ENCODE results near the gene TMEM14B.

The TMEM14B gene

GRCh38 chr6:10725044-10725443 lies 22.6 kb upstream of the TMEM14B start:
- ChIA-PET POLR2A (interaction anchor here (1.0 to 2.0 kb wide), 6 partner anchors 7 to 30 kb away, joined by 3 to 8 read pairs (median 6); partner anchors contain the start of genes C6orf52, PAK1IP1 and TMEM14B), CTCF (no interaction called here)
- TF ChIP-seq HDGF (IDR thresholded peaks at IDR 0.05; ENCODE audit: borderline replicate concordance) (no peak), FOXM1 (IDR thresholded peaks at IDR 0.05; ENCODE audit: borderline replicate concordance) (no peak), PKNOX1 (IDR thresholded peaks at IDR 0.05) (no peak), TARDBP (IDR thresholded peaks at IDR 0.05) (no peak), L3MBTL2 (conservative IDR thresholded peaks at IDR 0.05) (no peak), LEF1 (IDR thresholded peaks at IDR 0.05; ENCODE audit: borderline replicate concordance) (no peak), SP1 (IDR thresholded peaks at IDR 0.05) (no peak), ARNT (IDR thresholded peaks at IDR 0.05) (no peak), ELF4 (IDR thresholded peaks at IDR 0.05) (no peak), CTBP1 (IDR thresholded peaks at IDR 0.05; ENCODE audit: borderline replicate concordance) (no peak), FOXK2 (IDR thresholded peaks at IDR 0.05) (no peak), ZNF384 (IDR thresholded peaks at IDR 0.05) (no peak), NFRKB (IDR thresholded peaks at IDR 0.05) (no peak), SUZ12 (IDR thresholded peaks at IDR 0.05) (no peak), BHLHE40 (IDR thresholded peaks at IDR 0.05; ENCODE audit: borderline replicate concordance) (no peak), FOXA1 (IDR thresholded peaks at IDR 0.05) (no peak)
- no peak for DNase-seq (ENCODE audit: extremely low spot score)

GRCh38 chr6:10725716-10726115 lies 21.9 kb upstream of the TMEM14B start:
- ChIA-PET POLR2A (interaction anchor here (1.5 kb wide), 1 partner anchor 21 kb away, joined by 6 read pairs; the partner anchor contains the start of gene TMEM14B), CTCF (no interaction called here)
- DNase-seq (ENCODE audit: extremely low spot score) = no peak
- TF ChIP-seq FOXM1 (IDR thresholded peaks at IDR 0.05; ENCODE audit: borderline replicate concordance) (no peak), SUZ12 (IDR thresholded peaks at IDR 0.05) (no peak), FOXA1 (IDR thresholded peaks at IDR 0.05) (no peak), ARNT (IDR thresholded peaks at IDR 0.05) (no peak), PKNOX1 (IDR thresholded peaks at IDR 0.05) (no peak)

GRCh38 chr6:10730254-10730653 lies 17.4 kb upstream of the TMEM14B start:
- DNase-seq (ENCODE audit: extremely low spot score) = no peak
- no peak for TF ChIP-seq HDGF (IDR thresholded peaks at IDR 0.05; ENCODE audit: borderline replicate concordance)
- no peak for TF ChIP-seq LEF1 (IDR thresholded peaks at IDR 0.05; ENCODE audit: borderline replicate concordance)
- no peak for TF ChIP-seq NFRKB (IDR thresholded peaks at IDR 0.05)
- no peak for TF ChIP-seq ELF4 (IDR thresholded peaks at IDR 0.05)
- no peak for TF ChIP-seq TARDBP (IDR thresholded peaks at IDR 0.05)
- TF ChIP-seq PKNOX1 (IDR thresholded peaks at IDR 0.05) = no peak
- TF ChIP-seq FOXA1 (IDR thresholded peaks at IDR 0.05) = no peak
- no peak for TF ChIP-seq ZNF384 (IDR thresholded peaks at IDR 0.05)
- TF ChIP-seq L3MBTL2 (conservative IDR thresholded peaks at IDR 0.05) = no peak
- no peak for TF ChIP-seq ARNT (IDR thresholded peaks at IDR 0.05)
- no peak for TF ChIP-seq BHLHE40 (IDR thresholded peaks at IDR 0.05; ENCODE audit: borderline replicate concordance)
- TF ChIP-seq FOXK2 (IDR thresholded peaks at IDR 0.05) = no peak
- no peak for TF ChIP-seq FOXM1 (IDR thresholded peaks at IDR 0.05; ENCODE audit: borderline replicate concordance)
- no peak for TF ChIP-seq CTBP1 (IDR thresholded peaks at IDR 0.05; ENCODE audit: borderline replicate concordance)
- CTCF ChIA-PET = no interaction called here
- POLR2A ChIA-PET = no interaction called here

- no peak for DNase-seq (ENCODE audit: extremely low spot score)
- ChIA-PET CTCF (no interaction called here), POLR2A (interaction anchor here (0.7 to 1.9 kb wide), 3 partner anchors 9 to 12 kb away, joined by 3 to 8 read pairs (median 5); partner anchors contain the start of gene TMEM14C)
- TF ChIP-seq L3MBTL2 (conservative IDR thresholded peaks at IDR 0.05) (no peak), TARDBP (IDR thresholded peaks at IDR 0.05) (no peak), PKNOX1 (IDR thresholded peaks at IDR 0.05) (no peak), LEF1 (IDR thresholded peaks at IDR 0.05; ENCODE audit: borderline replicate concordance) (no peak), ARNT (IDR thresholded peaks at IDR 0.05) (no peak), FOXM1 (IDR thresholded peaks at IDR 0.05; ENCODE audit: borderline replicate concordance) (no peak), FOXK2 (IDR thresholded peaks at IDR 0.05) (no peak), CTBP1 (IDR thresholded peaks at IDR 0.05; ENCODE audit: borderline replicate concordance) (no peak), ELF4 (IDR thresholded peaks at IDR 0.05) (no peak), FOXA1 (IDR thresholded peaks at IDR 0.05) (no peak), BHLHE40 (IDR thresholded peaks at IDR 0.05; ENCODE audit: borderline replicate concordance) (no peak), SUZ12 (IDR thresholded peaks at IDR 0.05) (no peak), NFRKB (IDR thresholded peaks at IDR 0.05) (no peak), ZNF384 (IDR thresholded peaks at IDR 0.05) (no peak), HDGF (IDR thresholded peaks at IDR 0.05; ENCODE audit: borderline replicate concordance) (no peak), SP1 (IDR thresholded peaks at IDR 0.05) (no peak)
These were observed 14.4 kb upstream of the TMEM14B start for GRCh38 chr6:10733151-10733715.

- CTCF ChIA-PET = no interaction called here
- no peak for DNase-seq (ENCODE audit: extremely low spot score)
- TF ChIP-seq FOXM1 (IDR thresholded peaks at IDR 0.05; ENCODE audit: borderline replicate concordance) = no peak
- no peak for TF ChIP-seq BHLHE40 (IDR thresholded peaks at IDR 0.05; ENCODE audit: borderline replicate concordance)
- TF ChIP-seq ZNF384 (IDR thresholded peaks at IDR 0.05) = no peak
- TF ChIP-seq FOXK2 (IDR thresholded peaks at IDR 0.05) = no peak
- no peak for TF ChIP-seq SUZ12 (IDR thresholded peaks at IDR 0.05)
- TF ChIP-seq LEF1 (IDR thresholded peaks at IDR 0.05; ENCODE audit: borderline replicate concordance) = no peak
- TF ChIP-seq HDGF (IDR thresholded peaks at IDR 0.05; ENCODE audit: borderline replicate concordance) = no peak
- TF ChIP-seq CTBP1 (IDR thresholded peaks at IDR 0.05; ENCODE audit: borderline replicate concordance) = no peak
- TF ChIP-seq TARDBP (IDR thresholded peaks at IDR 0.05) = no peak
- TF ChIP-seq ARNT (IDR thresholded peaks at IDR 0.05) = no peak
- POLR2A ChIA-PET = interaction anchor here (0.7 to 1.9 kb wide), 2 partner anchors 11 to 13 kb away, joined by 3 to 5 read pairs; partner anchors contain the start of gene TMEM14C
These were observed 13.7 kb upstream of the TMEM14B start for GRCh38 chr6:10733863-10734262.

Data from HEK293T (cell line).